Measurements from ENCODE around the gene CNTN4. TPM values are rescaled to one million over a fixed set of nuclear protein-coding genes. Genes with fewer than 3 reads are reported as not detected.
A peak's percentile ranks its signal among the peaks of the same experiment; 100 is the strongest.

CNTN4 gene
- total and polyA plus RNA-seq, 2 experiments from 2014 or later, result 0.91 to 4.0 TPM

DNA sequence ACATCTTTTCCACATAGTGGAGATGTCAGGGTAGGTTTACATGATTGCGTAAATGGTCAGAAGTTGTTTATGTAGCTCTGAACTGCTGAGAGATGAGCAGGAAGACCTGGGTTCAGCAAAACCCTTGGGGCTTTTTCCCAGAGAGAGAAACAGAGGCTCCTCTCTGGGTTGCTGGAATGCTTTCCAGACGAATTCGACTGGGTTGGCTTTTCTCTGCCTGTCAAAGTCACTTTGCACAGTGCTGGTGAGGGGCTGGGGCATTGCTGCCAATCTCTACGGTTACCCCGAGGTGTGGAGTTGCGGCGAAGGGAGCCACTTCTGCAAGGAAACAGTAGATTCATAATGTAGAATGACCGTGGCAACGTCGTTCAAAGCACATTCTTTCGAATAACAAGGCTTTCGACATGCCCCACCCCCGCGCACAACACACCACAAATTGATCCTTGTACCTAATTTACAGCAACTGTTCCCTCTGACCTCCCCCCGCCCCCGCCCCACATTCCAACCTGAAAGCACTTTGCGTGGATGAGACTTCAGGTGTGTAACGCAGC is 950 bp upstream of the CNTN4 start (continued):
- TF ChIP-seq, protein P1, sequence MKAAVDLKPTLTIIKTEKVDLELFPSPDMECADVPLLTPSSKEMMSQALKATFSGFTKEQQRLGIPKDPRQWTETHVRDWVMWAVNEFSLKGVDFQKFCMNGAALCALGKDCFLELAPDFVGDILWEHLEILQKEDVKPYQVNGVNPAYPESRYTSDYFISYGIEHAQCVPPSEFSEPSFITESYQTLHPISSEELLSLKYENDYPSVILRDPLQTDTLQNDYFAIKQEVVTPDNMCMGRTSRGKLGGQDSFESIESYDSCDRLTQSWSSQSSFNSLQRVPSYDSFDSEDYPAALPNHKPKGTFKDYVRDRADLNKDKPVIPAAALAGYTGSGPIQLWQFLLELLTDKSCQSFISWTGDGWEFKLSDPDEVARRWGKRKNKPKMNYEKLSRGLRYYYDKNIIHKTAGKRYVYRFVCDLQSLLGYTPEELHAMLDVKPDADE (IDR thresholded peaks at IDR 0.05), result no peak
- TF ChIP-seq CREB1 (CRISPR knock-in tag; IDR thresholded peaks at IDR 0.05; ENCODE audit: low read depth) (no peak), ZNF114 (CRISPR knock-in tag; IDR thresholded peaks at IDR 0.05) (no peak)
- TF ChIP-seq, protein P2, sequence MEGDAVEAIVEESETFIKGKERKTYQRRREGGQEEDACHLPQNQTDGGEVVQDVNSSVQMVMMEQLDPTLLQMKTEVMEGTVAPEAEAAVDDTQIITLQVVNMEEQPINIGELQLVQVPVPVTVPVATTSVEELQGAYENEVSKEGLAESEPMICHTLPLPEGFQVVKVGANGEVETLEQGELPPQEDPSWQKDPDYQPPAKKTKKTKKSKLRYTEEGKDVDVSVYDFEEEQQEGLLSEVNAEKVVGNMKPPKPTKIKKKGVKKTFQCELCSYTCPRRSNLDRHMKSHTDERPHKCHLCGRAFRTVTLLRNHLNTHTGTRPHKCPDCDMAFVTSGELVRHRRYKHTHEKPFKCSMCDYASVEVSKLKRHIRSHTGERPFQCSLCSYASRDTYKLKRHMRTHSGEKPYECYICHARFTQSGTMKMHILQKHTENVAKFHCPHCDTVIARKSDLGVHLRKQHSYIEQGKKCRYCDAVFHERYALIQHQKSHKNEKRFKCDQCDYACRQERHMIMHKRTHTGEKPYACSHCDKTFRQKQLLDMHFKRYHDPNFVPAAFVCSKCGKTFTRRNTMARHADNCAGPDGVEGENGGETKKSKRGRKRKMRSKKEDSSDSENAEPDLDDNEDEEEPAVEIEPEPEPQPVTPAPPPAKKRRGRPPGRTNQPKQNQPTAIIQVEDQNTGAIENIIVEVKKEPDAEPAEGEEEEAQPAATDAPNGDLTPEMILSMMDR (conservative IDR thresholded peaks at IDR 0.05; ENCODE audit: low read depth in 2 of 2), result no peak

DNA sequence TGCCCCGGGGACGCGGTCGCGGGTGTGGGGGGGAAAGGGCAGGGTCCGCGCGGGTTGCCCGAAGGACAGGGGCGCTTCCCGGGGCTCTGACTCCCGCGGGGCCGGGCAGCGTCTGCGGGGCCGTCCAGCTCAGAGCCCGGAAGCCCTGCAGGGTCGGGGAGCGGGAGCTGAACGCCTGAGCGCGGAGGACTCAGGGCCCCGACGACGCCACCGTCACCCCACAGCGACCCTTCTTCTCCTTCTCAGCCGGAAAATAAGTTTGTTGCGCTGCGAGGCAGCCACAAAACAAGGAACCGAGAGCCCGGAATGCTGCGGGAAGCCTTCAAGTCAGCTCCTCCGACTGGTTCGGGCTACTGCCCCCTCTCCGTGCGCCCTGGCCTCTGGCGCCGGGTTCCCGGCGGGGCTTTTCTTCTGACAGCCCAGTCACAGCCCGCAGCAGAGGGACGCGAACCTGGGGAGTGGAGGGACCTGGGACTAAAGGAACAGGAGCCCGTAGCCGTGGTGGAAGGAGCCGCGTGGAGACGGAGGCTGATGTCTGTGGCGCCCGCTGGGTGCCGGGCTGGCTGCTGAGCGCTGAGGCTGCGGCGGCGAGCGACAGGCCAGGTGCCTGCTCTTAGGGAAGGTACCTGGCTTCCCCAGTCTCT is 484 bp downstream of the CNTN4 start:
- Histone ChIP-seq H3F3A (replicated peaks; ENCODE audit: low read depth) (no peaks in the 10 kb centered on the region), H3K4me1 (ENCODE audit: insufficient read depth) (peaks cover 8% of the 10 kb centered on the region; the same call in 1 of the 2 replicates), H3K79me2 (replicated peaks; ENCODE audit: insufficient read depth) (no peaks in the 10 kb centered on the region), H4K20me1 (replicated peaks; ENCODE audit: insufficient read depth) (no peaks in the 10 kb centered on the region; the same call in 1 of the 2 replicates), H3K9me2 (ENCODE audit: insufficient read depth) (no peaks in the 10 kb centered on the region), H3K27me3 (ENCODE audit: insufficient read depth) (peaks cover 69% of the 10 kb centered on the region), H3K27ac (ENCODE audit: low read depth) (no peak overlapping the region), H3K4me2 (peak overlapping the region; percentile 87), H3K36me3 (ENCODE audit: insufficient read depth) (no peaks in the 10 kb centered on the region; the same call in 1 of the 2 replicates), H2AFZ (peak overlapping the region; percentile 96), H3K4me3 (peak overlapping the region; percentile 69)
- peaks cover 33% of the 10 kb centered on the region for H3K36me3 Mint-ChIP-seq (ENCODE audit: low read depth)
- peaks cover 92% of the 10 kb centered on the region for H3K9me3 Mint-ChIP-seq
- peaks cover 2% of the 10 kb centered on the region for H3K27me3 Mint-ChIP-seq (ENCODE audit: insufficient read depth, low read depth, poor library complexity)
- H3K27ac Mint-ChIP-seq, result no peak overlapping the region
- TF ChIP-seq JUNB (IDR thresholded peaks at IDR 0.05; ENCODE audit: unreplicated experiment) (no peak), EZH2phosphoT487 (IDR thresholded peaks at IDR 0.05; ENCODE audit: unreplicated experiment) (peak; percentile 66)
- H3K4me1 Mint-ChIP-seq, result no peaks in the 10 kb centered on the region
- ATAC-seq, result no peak
- H3K4me3 Mint-ChIP-seq, result no peak overlapping the region
- peak; percentile 66 for DNase-seq (ENCODE audit: low spot score)

DNA sequence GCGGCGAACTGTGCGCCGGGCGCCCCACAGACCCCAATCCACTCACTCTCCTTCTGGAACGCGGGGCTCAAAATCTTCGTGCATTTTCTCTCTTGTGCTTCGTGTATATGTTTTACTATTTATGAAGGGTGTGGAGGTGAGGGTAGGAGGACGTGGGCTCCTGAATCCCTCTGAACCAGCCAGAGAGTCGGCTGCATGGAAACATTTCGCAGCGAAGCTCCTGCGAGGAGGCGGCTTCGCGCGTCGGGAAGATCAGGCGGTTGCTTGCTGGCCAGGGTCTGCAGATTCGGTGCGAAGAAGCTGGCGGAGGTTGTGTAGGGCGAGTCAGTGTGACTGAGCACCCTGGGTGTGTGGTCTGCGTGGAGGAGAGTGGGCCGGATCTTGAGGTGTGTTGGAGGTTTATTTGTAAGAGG is 1.1 kb downstream of the CNTN4 start:
- Mint-ChIP-seq H3K4me3 (no peak overlapping the region), H3K27ac (no peak overlapping the region), H3K4me1 (no peaks in the 10 kb centered on the region), H3K36me3 (ENCODE audit: low read depth) (peaks cover 36% of the 10 kb centered on the region), H3K9me3 (peaks cover 94% of the 10 kb centered on the region), H3K27me3 (ENCODE audit: insufficient read depth, low read depth, poor library complexity) (peaks cover 2% of the 10 kb centered on the region)
- TF ChIP-seq EZH2 (IDR thresholded peaks at IDR 0.05; ENCODE audit: low read depth, unreplicated experiment), result peak; percentile 82
- TF ChIP-seq ZNF331 (CRISPR knock-in tag; IDR thresholded peaks at IDR 0.05; ENCODE audit: low read depth), result no peak
- TF ChIP-seq, protein P2 (conservative IDR thresholded peaks at IDR 0.05; ENCODE audit: low read depth in 2 of 2), result no peak
- no peak for TF ChIP-seq NANOG (IDR thresholded peaks at IDR 0.05; ENCODE audit: borderline replicate concordance)
- DNase-seq (ENCODE audit: low spot score), result peak; percentile 44
- Histone ChIP-seq H3K27me3 (ENCODE audit: insufficient read depth) (peaks cover 69% of the 10 kb centered on the region), H4K20me1 (replicated peaks; ENCODE audit: insufficient read depth) (no peaks in the 10 kb centered on the region; the same call in 1 of the 2 replicates), H3K36me3 (ENCODE audit: insufficient read depth) (no peaks in the 10 kb centered on the region; the same call in 1 of the 2 replicates), H3K79me2 (replicated peaks; ENCODE audit: insufficient read depth) (no peaks in the 10 kb centered on the region), H3K27ac (ENCODE audit: low read depth) (no peak overlapping the region), H3K4me3 (peak overlapping the region; percentile 69), H3K4me2 (peak overlapping the region; percentile 87), H3K9me2 (ENCODE audit: insufficient read depth) (no peaks in the 10 kb centered on the region), H3K4me1 (ENCODE audit: insufficient read depth) (peaks cover 8% of the 10 kb centered on the region; the same call in 1 of the 2 replicates), H3F3A (replicated peaks; ENCODE audit: low read depth) (no peaks in the 10 kb centered on the region), H2AFZ (peak overlapping the region; percentile 96; the same call in 1 of the 2 replicates)
- ATAC-seq, result no peak

Measured in GM23338 (cell line).